Esophagus muscularis mucosa (tissue), 4 donors: ENCODE data around the gene SIPA1L3. TPM values are rescaled to one million over a fixed set of nuclear protein-coding genes. Genes with fewer than 3 reads are reported as not detected.

ENCODE experiments used
- DNase-seq: peaks from one replicate; pipeline ENCODE4 v3.0.0-alpha.2; 2017; ENCODE audit errors: extremely low spot score
- H3K27ac ChIP-seq, 4 donors: fragments of 200-600 bp; sonication (generic); replicated peaks in 1 of 4; 1 replicate in 3 of 4; 2 replicates in 1 of 4; pipeline ENCODE4 v1.5.1; 2016 to 2019; ENCODE audit warnings: mild to moderate bottlenecking in 1 of 4
- H3K27me3 ChIP-seq, 4 donors: fragments of 200-600 bp; sonication (generic); one replicate each; pipeline versions ENCODE4 v1.5.1 to v1.6.0; 2016 to 2019
- H3K36me3 ChIP-seq, 4 donors: fragments of 200-600 bp; sonication (generic); one replicate each; pipeline ENCODE4 v1.5.1; 2016 to 2019
- H3K4me1 ChIP-seq, 4 donors: fragments of 200-600 bp; sonication (generic); one replicate each; pipeline ENCODE4 v1.5.1; 2016 to 2019
- H3K4me3 ChIP-seq, 4 donors: fragments of 200-600 bp; sonication (generic); 1 replicate in 2 of 4; 2 replicates in 2 of 4; pipeline ENCODE4 v1.5.1; 2016 to 2019; ENCODE audit warnings: mild to moderate bottlenecking in 4 of 4, moderate library complexity in 1 of 4
- H3K9me3 ChIP-seq, 4 donors: fragments of 200-600 bp; sonication (generic); 1 replicate in 3 of 4; 2 replicates in 1 of 4; pipeline ENCODE4 v1.5.1; 2016 to 2019
- CTCF ChIP-seq, 3 experiments: fragments of 200-600 bp in 2 of 3; fragments of 450-650 bp in 1 of 3; sonication (generic) in 2 of 3; IDR thresholded peaks; one replicate each; pipeline ENCODE4 v1.5.1; 2017 to 2019; ENCODE audit warnings: antibody characterized with exemption in 3 of 3, mild to moderate bottlenecking in 2 of 3, moderate library complexity in 1 of 3
- EP300 ChIP-seq: sonication (generic); formaldehyde crosslinking; IDR thresholded peaks from one replicate; pipeline ENCODE4 v1.6.1; 2017; ENCODE audit warnings: antibody characterized with exemption
- POLR2A ChIP-seq: fragments of 450-650 bp; IDR thresholded peaks from one replicate; pipeline ENCODE4 v1.6.1; 2017; ENCODE audit warnings: antibody characterized with exemption, moderate library complexity, mild to moderate bottlenecking, low read depth
- POLR2AphosphoS5 ChIP-seq, 2 donors: sonication (generic); formaldehyde crosslinking; IDR thresholded peaks; one replicate each; pipeline ENCODE4 v1.6.1; 2017; ENCODE audit warnings: antibody characterized with exemption in 2 of 2
- WGBS: methylation state at CpG from one replicate; pipeline ENCODE4 v1.1.5; 2018; 5-methylcytosine and 5-hydroxymethylcytosine counted together
- intact Hi-C: fragments of 100-400 bp; cut with DNase I; formaldehyde crosslinking; loops from one replicate; pipeline ENCODE4 v1.15.1; 2023
- total RNA-seq, 4 donors: library from RNA; depleted of rRNA; stranded (reverse); fragments of >200 nt; gene quantifications; one replicate each; pipeline versions ENCODE4 v1.1.0 to v1.2.1, GENCODE V29; 2016

Gene SIPA1L3
- total RNA-seq, 4 donors from 2014 or later, result 10.4 to 17.9 (median 13.2) TPM

GRCh38 chr19:38213469-38213868 is 306.5 kb downstream of the SIPA1L3 start:
- Histone ChIP-seq H3K9me3 (no peaks in the 10 kb centered on the region), H3K4me3 (no peak overlapping the region), H3K27me3 (peaks cover 0 to 100% (median 20%) of the 10 kb centered on the region in 4 donors), H3K27ac (no peak overlapping the region), H3K4me1 (peaks cover 24 to 36% (median 33%) of the 10 kb centered on the region in 4 donors), H3K36me3 (no peaks in the 10 kb centered on the region)
- WGBS, result 70% methylated on average over 7 of the region's 23 CpGs
- TF ChIP-seq EP300, result no peak
- no peak for TF ChIP-seq POLR2A
- TF ChIP-seq POLR2AphosphoS5 (IDR thresholded peaks at IDR 0.05), result no peak
- TF ChIP-seq CTCF (IDR thresholded peaks at IDR 0.05), result no peak
- intact Hi-C loops, result no loop called here
- DNase-seq, result no peak

- 75% methylated on average over 21 of the region's 24 CpGs for WGBS
- H3K4me3 ChIP-seq, result no peak overlapping the region
- peaks cover 0 to 100% (median 20%) of the 10 kb centered on the region in 4 donors for H3K27me3 ChIP-seq
- peaks cover 24 to 31% (median 30%) of the 10 kb centered on the region in 4 donors for H3K4me1 ChIP-seq
- intact Hi-C loops, result no loop called here
- H3K9me3 ChIP-seq, result no peaks in the 10 kb centered on the region
- H3K36me3 ChIP-seq, result no peaks in the 10 kb centered on the region
- TF ChIP-seq POLR2A (no peak), EP300 (no peak), POLR2AphosphoS5 (IDR thresholded peaks at IDR 0.05) (no peak), CTCF (IDR thresholded peaks at IDR 0.05) (no peak)
- H3K27ac ChIP-seq, result no peak overlapping the region
- DNase-seq, result no peak
These were observed 307.1 kb downstream of the SIPA1L3 start for GRCh38 chr19:38213911-38214625.

GRCh38 chr19:38216785-38217641 is 310.0 kb downstream of the SIPA1L3 start:
- Histone ChIP-seq H3K9me3 (no peaks in the 10 kb centered on the region), H3K4me3 (no peak overlapping the region), H3K36me3 (no peaks in the 10 kb centered on the region), H3K4me1 (peaks cover 0 to 4% (median under 1%) of the 10 kb centered on the region in 4 donors), H3K27me3 (peaks cover 0 to 96% (median 8%) of the 10 kb centered on the region in 4 donors), H3K27ac (no peak overlapping the region)
- TF ChIP-seq EP300 (no peak), CTCF (IDR thresholded peaks at IDR 0.05) (no peak), POLR2A (no peak), POLR2AphosphoS5 (IDR thresholded peaks at IDR 0.05) (no peak)
- no peak for DNase-seq
- intact Hi-C loops, result no loop called here
- 47% methylated on average over 13 of the region's 26 CpGs for WGBS

GRCh38 chr19:38218204-38218603 is 311.2 kb downstream of the SIPA1L3 start:
- intact Hi-C loops, result no loop called here
- no peak for DNase-seq
- Histone ChIP-seq H3K36me3 (no peaks in the 10 kb centered on the region), H3K4me1 (peaks cover 0 to 4% (median 0%) of the 10 kb centered on the region in 4 donors), H3K27ac (no peak overlapping the region), H3K27me3 (peaks cover 0 to 96% (median 12%) of the 10 kb centered on the region in 4 donors), H3K4me3 (no peak overlapping the region), H3K9me3 (no peaks in the 10 kb centered on the region)
- TF ChIP-seq CTCF (IDR thresholded peaks at IDR 0.05), result no peak
- no peak for TF ChIP-seq POLR2AphosphoS5 (IDR thresholded peaks at IDR 0.05)
- TF ChIP-seq EP300, result no peak
- no peak for TF ChIP-seq POLR2A
- WGBS, result 97% methylated on average over 3 of the region's 3 CpGs
